ENCODE measurements around the gene SLC22A31.
A peak's percentile ranks its signal among the peaks of the same experiment; 100 is the strongest.

The SLC22A31 gene

GRCh38 chr16:89164847-89165680 is 35.3 kb downstream of the SLC22A31 start:
- DNase-seq (ENCODE audit: low read depth, low spot score), result no peak

- DNase-seq (ENCODE audit: low read depth, low spot score), result no peak
These were observed 35.9 kb downstream of the SLC22A31 start for GRCh38 chr16:89164436-89164835.

GRCh38 chr16:89163297-89163696 is 37.0 kb downstream of the SLC22A31 start:
- DNase-seq (ENCODE audit: low read depth, low spot score), result no peak

GRCh38 chr16:89161763-89162713 is 38.3 kb downstream of the SLC22A31 start:
- DNase-seq (ENCODE audit: low read depth, low spot score), result no peak

GRCh38 chr16:89160977-89161701 is 39.2 kb downstream of the SLC22A31 start:
- no peak for DNase-seq (ENCODE audit: low read depth, low spot score)

- no peak for DNase-seq (ENCODE audit: low read depth, low spot score)
These were observed 40.4 kb downstream of the SLC22A31 start for GRCh38 chr16:89159850-89160354.

- no peak for DNase-seq (ENCODE audit: low read depth, low spot score)
These were observed 41.1 kb downstream of the SLC22A31 start for GRCh38 chr16:89159066-89159849.

- no peak for DNase-seq (ENCODE audit: low read depth, low spot score)
These were observed 42.6 kb downstream of the SLC22A31 start for GRCh38 chr16:89157778-89158177.

GRCh38 chr16:89156740-89157645 is 43.3 kb downstream of the SLC22A31 start:
- no peak for DNase-seq (ENCODE audit: low read depth, low spot score)

- no peak for DNase-seq (ENCODE audit: low read depth, low spot score)
These were observed 44.2 kb downstream of the SLC22A31 start for GRCh38 chr16:89155851-89156739.

GRCh38 chr16:89155184-89155679 is 45.1 kb downstream of the SLC22A31 start:
- peak; percentile 24 for DNase-seq (ENCODE audit: low read depth, low spot score)

GRCh38 chr16:89154390-89155183 is 45.8 kb downstream of the SLC22A31 start:
- no peak for DNase-seq (ENCODE audit: low read depth, low spot score)

- no peak for DNase-seq (ENCODE audit: low read depth, low spot score)
These were observed 46.5 kb downstream of the SLC22A31 start for GRCh38 chr16:89153848-89154271.

- no peak for DNase-seq (ENCODE audit: low read depth, low spot score)
These were observed 47.3 kb downstream of the SLC22A31 start for GRCh38 chr16:89152831-89153700.

- no peak for DNase-seq (ENCODE audit: low read depth, low spot score)
These were observed 49.4 kb downstream of the SLC22A31 start for GRCh38 chr16:89150981-89151380.

GRCh38 chr16:89150090-89150835 is 50.1 kb downstream of the SLC22A31 start:
- no peak for DNase-seq (ENCODE audit: low read depth, low spot score)

All from smooth muscle cell of the brain vasculature (primary cell).